ENCODE data around the gene NYAP2. TPM values are rescaled to one million over a fixed set of nuclear protein-coding genes. Genes with fewer than 3 reads are reported as not detected.

NYAP2 gene
- total and polyA plus RNA-seq, 8 donors: 0.03 to 0.31 (median 0.07) TPM; not detected in 1

DNA sequence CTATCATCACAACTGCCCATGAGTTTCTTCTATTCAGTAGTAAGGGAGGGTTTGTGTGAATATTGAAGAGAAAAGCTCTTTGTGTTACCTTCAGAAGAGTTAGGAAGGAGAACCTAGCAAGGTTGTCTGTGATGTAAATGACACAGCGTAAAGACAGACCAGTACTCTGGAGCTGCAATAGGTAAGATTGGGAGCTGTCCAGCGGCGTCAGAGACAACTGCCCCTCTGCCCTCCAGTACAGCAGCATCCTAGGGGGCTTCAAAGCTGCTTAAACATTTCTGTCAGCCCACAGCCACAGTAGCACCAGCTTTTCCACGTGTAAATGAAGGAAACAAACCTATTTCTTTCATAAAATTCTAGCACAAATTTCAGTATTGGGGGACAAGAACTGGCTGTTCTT lies 34.5 kb downstream of the NYAP2 start:
- intact Hi-C loops (cut with DNase I): no loop called here

DNA sequence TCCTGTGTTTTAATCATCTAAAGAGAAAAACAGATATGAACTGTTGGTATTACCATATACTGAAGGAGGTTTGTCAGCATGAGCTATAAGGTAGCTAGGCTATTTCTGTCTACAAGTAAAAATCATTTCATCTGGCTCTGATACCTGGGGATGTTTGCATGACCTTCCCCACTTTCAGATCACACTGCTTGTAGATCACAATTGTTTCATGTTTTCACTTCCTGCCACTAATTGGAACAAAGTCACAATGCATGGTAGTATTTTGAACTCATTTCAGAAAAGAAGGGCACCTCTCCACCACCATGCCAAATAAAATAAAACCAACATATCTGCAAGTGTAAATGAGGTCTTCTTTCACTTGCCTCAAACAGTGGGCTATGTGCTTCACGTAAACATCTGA lies 37.8 kb downstream of the NYAP2 start:
- Histone ChIP-seq H3K4me1 (no peaks in the 10 kb centered on the region), H3K36me3 (no peaks in the 10 kb centered on the region), H3K4me3 (no peak overlapping the region), H3K27me3 (no peaks in the 10 kb centered on the region), H3K9me3 (no peaks in the 10 kb centered on the region), H3K27ac (no peak overlapping the region)
- DNase-seq (no peak), FAIRE-seq (no peak), ATAC-seq (no peak)
- intact Hi-C loops (cut with DNase I): no loop called here
- TF ChIP-seq, protein P1, sequence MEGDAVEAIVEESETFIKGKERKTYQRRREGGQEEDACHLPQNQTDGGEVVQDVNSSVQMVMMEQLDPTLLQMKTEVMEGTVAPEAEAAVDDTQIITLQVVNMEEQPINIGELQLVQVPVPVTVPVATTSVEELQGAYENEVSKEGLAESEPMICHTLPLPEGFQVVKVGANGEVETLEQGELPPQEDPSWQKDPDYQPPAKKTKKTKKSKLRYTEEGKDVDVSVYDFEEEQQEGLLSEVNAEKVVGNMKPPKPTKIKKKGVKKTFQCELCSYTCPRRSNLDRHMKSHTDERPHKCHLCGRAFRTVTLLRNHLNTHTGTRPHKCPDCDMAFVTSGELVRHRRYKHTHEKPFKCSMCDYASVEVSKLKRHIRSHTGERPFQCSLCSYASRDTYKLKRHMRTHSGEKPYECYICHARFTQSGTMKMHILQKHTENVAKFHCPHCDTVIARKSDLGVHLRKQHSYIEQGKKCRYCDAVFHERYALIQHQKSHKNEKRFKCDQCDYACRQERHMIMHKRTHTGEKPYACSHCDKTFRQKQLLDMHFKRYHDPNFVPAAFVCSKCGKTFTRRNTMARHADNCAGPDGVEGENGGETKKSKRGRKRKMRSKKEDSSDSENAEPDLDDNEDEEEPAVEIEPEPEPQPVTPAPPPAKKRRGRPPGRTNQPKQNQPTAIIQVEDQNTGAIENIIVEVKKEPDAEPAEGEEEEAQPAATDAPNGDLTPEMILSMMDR (IDR thresholded peaks at IDR 0.05): no peak
- 85 to 88% methylated on average over 1 of the region's 1 CpG for WGBS, 2 donors

More for the DNA sequence above, 34.5 kb downstream of the NYAP2 start:
- H3K4me3 ChIP-seq: no peak overlapping the region
- TF ChIP-seq, protein P1 (IDR thresholded peaks at IDR 0.05): no peak
- no peak for ATAC-seq
- 51 to 59% methylated on average over 4 of the region's 4 CpGs for WGBS, 2 donors
- H3K4me1 ChIP-seq: no peaks in the 10 kb centered on the region
- no peaks in the 10 kb centered on the region for H3K9me3 ChIP-seq
- H3K27ac ChIP-seq: no peak overlapping the region
- no peak for DNase-seq
- H3K27me3 ChIP-seq: no peaks in the 10 kb centered on the region
- FAIRE-seq: no peak
- H3K36me3 ChIP-seq: no peaks in the 10 kb centered on the region

DNA sequence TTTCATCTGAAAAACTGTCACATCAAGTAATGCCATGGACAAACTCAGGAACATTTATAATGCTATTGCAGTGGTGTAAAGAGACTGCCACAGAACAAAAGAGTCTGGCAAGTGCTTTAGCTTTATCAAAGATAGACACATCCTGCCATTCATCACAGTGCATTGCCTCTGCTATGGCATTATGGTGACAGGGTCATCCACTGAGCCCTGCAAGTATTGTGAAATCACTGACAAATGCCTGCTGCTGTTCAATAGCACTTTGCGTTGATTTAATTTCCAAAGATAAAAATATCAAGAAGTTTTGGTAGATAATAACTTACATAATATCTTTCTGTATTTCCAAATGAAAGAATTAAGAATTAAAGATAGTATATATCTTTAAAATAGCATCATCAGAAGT lies 38.7 kb downstream of the NYAP2 start:
- intact Hi-C loops (cut with DNase I): no loop called here
- FAIRE-seq: no peak

DNA sequence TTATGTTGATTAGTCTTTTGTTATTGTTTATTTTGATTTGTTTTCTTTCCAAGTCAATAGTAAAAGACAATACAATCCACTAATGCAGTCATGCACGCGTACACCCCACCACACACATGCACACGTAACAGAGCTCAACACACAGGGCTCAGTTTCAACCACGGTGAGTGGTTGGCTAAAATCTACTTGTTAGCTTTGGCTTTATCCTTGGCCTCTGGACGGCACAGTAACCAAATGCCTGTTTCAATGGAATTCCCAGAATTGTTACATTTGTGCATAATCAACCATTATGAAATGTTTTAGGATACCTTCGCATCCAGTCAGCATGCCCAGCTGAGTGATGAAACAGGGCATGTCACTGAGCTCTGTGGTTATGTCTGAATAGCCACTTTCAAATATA lies 53.2 kb downstream of the NYAP2 start:
- intact Hi-C loops (cut with DNase I): no loop called here
- Histone ChIP-seq H3K36me3 (no peaks in the 10 kb centered on the region), H3K27me3 (no peaks in the 10 kb centered on the region), H3K9me3 (no peaks in the 10 kb centered on the region), H3K27ac (no peak overlapping the region), H3K4me3 (no peak overlapping the region), H3K4me1 (peaks cover 0 to 7% (median 0%) of the 10 kb centered on the region in 3 donors)
- no peak for ATAC-seq
- no peak for FAIRE-seq
- TF ChIP-seq, protein P1 (IDR thresholded peaks at IDR 0.05): no peak
- WGBS, 2 donors: 85 to 87% methylated on average over 6 of the region's 6 CpGs
- no peak for DNase-seq

More for the DNA sequence above, 38.7 kb downstream of the NYAP2 start:
- no peaks in the 10 kb centered on the region for H3K27me3 ChIP-seq
- DNase-seq (no peak), ATAC-seq (no peak)
- H3K27ac ChIP-seq: no peak overlapping the region
- no peaks in the 10 kb centered on the region for H3K9me3 ChIP-seq
- no peaks in the 10 kb centered on the region for H3K36me3 ChIP-seq
- no peaks in the 10 kb centered on the region for H3K4me1 ChIP-seq
- WGBS, 2 donors: 56 to 61% methylated on average over 1 of the region's 1 CpG
- TF ChIP-seq, protein P1 (IDR thresholded peaks at IDR 0.05): no peak
- no peak overlapping the region for H3K4me3 ChIP-seq

DNA sequence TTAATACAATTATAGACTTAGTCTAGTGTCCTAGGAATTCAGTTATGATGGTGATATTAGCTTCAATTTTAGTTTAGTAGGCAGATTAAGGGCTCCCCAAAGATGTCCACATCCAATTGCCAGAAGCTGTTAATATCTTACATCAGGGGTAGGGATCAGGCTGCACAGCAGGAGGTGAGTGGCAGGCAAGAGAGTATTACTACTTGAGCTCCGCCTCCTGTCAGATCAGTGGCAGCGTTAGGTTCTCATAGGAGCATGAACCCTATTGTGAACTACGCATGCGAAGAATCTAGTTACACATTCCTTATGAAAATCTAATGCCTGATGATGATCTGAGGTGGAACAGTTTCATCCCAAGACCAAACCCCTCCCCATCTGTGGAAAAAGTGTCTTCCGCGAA lies 54.9 kb downstream of the NYAP2 start:
- 95 to 96% methylated on average over 6 of the region's 6 CpGs for WGBS, 2 donors
- no peaks in the 10 kb centered on the region for H3K9me3 ChIP-seq
- FAIRE-seq: no peak
- ATAC-seq: no peak
- intact Hi-C loops (cut with DNase I): no loop called here
- no peak overlapping the region for H3K27ac ChIP-seq
- no peak overlapping the region for H3K4me3 ChIP-seq
- H3K36me3 ChIP-seq: no peaks in the 10 kb centered on the region
- H3K27me3 ChIP-seq: no peaks in the 10 kb centered on the region
- H3K4me1 ChIP-seq: peaks cover 0 to 9% (median 0%) of the 10 kb centered on the region in 3 donors
- TF ChIP-seq, protein P1 (IDR thresholded peaks at IDR 0.05): no peak
- DNase-seq: no peak

All from pancreas (tissue), 10 donors.